Hematopoietic multipotent progenitor cell treated with erythropoietin and hydrocortisone succinate and interleukin-3 and kit ligand, for 8 days (in vitro differentiated cells): ENCODE results near the gene TBC1D5.
"Not testable (repeated sequence)": the region's sequence is repeated elsewhere in the genome, so short reads cannot be mapped to it uniquely, and the experiment has no call there.

Experiments
- DNase-seq: peaks from one replicate; pipeline ENCODE4 v3.0.0-alpha.2; 2015

TBC1D5 gene

DNA sequence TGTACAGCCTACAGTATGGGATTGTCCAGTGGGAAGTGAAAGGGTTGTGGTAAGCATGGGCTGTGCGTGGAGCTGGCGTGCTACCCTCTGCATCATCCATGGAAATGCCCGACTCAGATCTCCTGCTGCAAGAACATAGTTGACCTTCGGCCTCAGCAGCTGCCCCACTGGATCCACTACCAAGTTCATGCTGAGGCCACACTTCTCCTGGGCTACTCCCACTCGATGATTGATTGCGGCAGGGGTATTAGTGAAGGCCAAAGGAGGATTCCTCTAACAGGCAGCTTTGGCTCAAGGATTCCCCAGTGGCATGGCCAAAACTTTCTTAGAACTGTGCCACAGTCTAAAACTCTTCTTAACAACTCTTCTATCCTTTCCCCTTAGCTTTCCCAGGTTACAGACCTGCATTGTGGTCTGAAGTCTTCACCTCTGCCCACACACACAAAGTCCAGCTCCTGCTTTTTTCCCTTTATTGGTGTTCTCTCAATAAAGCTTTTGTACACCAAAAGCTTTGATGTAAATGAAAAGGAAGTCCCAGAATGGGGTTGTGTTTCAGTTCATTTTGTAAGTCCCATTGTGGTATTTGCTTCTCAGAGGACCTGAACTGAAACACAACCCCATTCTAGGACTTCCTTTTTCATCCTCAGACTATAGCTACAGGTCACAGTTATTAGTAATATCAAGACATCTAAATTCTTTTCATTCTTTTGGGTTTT is 4.9 kb upstream of the TBC1D5 start:
- DNase-seq = no peak

GRCh38 chr3:17745894-17746293 is 3.5 kb upstream of the TBC1D5 start:
- peak; percentile 41 for DNase-seq

DNA sequence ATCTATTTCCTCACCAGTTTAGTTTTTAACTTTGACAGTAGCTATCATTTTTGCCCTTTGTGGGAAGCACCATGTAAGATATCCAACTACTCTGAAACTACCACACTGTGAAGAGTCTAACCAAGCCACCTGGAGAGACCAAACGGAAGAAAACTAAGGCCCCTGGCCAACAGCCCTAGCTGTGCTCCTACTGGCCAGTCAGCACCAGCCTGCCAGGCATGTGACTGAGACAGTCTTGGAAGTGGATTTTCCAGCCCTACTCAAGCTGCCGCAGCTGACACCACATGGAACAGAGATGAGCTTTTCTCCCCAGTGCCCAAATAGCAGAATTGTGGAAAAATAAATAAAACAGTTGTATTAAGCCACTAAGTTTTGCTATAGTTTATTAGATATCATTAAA is 2.9 kb upstream of the TBC1D5 start:
- no peak for DNase-seq

- DNase-seq = no peak
These were observed 2.3 kb upstream of the TBC1D5 start for GRCh38 chr3:17744693-17745092.

- no peak for DNase-seq
These were observed 1.2 kb upstream of the TBC1D5 start for GRCh38 chr3:17743658-17743995.

GRCh38 chr3:17742880-17743657 is 638 bp upstream of the TBC1D5 start:
- DNase-seq = no peak

DNA sequence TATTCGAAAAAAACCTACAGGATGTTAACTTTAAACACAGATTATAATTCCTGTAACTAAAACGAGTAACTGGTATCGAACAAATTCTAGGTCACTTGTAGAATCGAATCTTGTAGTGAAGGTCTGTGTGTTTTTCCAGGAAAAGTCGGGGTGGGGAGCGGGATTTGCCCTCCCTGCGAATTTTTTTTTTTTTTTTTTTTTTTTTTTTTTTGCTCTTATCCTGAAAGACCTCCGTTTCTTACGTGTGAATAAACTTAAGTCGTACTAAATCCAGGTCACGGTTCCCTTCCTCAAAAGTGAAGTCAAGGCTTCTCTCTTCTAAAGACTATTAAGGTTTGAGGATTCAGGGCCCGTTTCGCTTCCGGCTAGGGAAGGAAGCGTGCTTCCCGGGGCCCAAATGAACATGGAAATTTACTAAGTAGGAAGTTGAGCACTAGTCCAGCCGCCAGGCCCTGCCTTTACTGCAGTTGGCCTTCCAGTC is 770 bp downstream of the TBC1D5 start:
- no peak for DNase-seq

DNA sequence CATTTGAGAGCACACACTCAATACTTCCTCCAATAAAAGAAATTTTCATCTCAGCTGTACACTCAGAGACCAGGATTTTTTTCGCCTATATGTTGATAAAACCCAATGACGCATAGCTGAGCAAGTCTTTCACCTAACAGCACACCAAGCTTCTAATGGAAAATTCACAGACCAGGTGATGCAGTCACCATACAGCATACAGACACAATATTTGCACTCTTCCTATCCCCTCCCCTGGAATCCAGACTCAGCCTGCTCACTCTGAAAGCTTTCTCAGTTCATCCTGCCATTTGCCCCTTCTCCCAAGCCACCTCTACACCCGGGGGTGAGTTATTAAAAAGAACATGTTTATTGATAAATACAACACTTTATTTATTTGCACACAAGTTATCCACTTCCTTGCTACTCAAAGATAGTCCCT is 1.7 kb downstream of the TBC1D5 start:
- DNase-seq = peak; percentile 72

- no peak for DNase-seq
These were observed 3.5 kb downstream of the TBC1D5 start for GRCh38 chr3:17738921-17739320.

- DNase-seq = no peak
These were observed 4.2 kb downstream of the TBC1D5 start for GRCh38 chr3:17738219-17738618.

- no peak for DNase-seq
These were observed 4.8 kb downstream of the TBC1D5 start for GRCh38 chr3:17737591-17737990.

- DNase-seq = not testable (repeated sequence)
These were observed 7.1 kb downstream of the TBC1D5 start for GRCh38 chr3:17735362-17735761.

- no peak for DNase-seq
These were observed 8.7 kb downstream of the TBC1D5 start for GRCh38 chr3:17733768-17734167.

DNA sequence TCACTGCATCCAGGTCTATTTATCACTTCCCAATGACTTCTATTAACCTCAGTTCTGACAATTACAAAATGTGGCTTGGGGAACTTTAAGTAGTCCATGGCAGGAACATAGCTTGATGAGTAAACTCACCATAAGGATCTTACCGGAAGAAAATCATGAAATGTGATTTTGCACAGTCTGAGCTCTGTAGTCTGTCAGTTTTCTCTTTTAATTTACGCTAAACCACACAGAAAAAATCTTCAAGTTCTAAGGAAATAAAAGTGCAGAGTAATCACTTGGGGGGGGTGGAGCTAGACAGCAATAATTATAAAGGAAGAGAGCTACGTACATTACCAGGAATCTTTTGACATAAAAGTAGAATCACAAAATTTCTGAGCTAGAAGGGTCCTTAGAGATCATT is 9.2 kb downstream of the TBC1D5 start:
- peak; percentile 43 for DNase-seq

- DNase-seq = peak; percentile 99
These were observed 12.0 kb downstream of the TBC1D5 start for GRCh38 chr3:17730318-17730967.

DNA sequence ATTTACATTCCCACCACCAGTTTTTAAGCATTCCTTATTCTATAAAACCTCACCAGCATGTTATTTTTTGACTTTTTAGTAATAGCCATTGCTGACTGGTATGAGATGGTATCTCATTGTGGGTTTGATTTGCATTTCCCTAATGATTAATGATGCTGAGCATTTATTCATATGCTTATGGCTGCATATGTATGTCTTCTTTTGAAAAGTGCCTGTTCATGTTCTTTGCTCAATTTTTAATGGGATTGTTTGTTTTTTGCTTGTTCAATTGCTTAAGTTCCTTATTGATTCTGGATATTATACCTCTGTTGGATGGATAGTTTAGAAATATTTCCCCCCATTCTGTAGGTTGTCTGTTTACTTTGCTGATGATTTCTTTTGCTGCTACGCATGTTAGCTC is 16.1 kb downstream of the TBC1D5 start:
- no peak for DNase-seq

DNA sequence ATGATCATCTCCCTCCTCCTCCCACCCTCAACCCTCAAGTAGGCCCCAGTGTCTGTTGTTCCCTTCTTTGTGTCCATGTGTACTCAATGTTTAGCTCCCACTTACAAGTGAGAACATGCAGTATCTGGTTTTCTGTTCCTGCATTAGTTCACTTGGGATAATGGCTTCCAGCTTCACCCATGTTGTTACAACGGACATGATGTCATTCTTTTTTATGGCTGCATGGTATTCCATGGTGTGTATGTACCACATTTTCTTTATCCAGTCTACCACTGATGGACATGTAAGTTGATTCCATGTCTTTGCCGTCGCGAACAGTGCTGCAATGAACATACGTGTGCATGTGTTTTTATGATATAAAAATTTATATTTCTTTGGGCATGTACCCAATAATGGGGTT is 16.6 kb downstream of the TBC1D5 start:
- DNase-seq = not testable (repeated sequence)

GRCh38 chr3:17724948-17725347 is 17.5 kb downstream of the TBC1D5 start:
- DNase-seq = no peak

GRCh38 chr3:17724122-17724521 is 18.3 kb downstream of the TBC1D5 start:
- no peak for DNase-seq

- no peak for DNase-seq
These were observed 25.0 kb downstream of the TBC1D5 start for GRCh38 chr3:17717411-17717810.

GRCh38 chr3:17714473-17714872 is 28.0 kb downstream of the TBC1D5 start:
- DNase-seq = no peak

DNA sequence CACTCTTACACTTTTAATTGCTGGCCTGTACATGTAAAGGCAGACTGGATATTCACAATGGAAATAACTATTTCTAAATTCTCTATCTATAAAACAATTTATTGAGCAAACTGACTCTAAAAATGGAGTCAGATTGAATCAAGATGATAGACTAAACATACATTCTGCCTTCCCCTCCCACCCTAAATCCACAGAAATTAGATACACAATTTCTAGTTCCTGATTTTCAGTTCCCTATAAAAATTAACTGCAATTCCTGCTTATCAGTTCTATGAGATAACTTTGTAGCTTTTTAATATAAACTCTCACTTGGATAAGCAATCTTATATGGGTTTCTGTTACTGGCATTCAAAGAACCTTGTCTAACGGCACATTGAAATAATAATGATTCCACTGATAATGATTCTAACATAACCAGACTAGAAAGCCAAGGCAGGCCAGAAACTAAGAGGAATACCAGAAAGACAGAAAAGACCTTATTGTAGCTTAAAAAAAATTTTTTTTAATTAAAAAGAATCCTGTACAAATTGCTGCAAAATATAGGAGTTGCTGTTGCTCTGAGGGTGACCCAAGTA is 33.1 kb downstream of the TBC1D5 start:
- DNase-seq = no peak

DNA sequence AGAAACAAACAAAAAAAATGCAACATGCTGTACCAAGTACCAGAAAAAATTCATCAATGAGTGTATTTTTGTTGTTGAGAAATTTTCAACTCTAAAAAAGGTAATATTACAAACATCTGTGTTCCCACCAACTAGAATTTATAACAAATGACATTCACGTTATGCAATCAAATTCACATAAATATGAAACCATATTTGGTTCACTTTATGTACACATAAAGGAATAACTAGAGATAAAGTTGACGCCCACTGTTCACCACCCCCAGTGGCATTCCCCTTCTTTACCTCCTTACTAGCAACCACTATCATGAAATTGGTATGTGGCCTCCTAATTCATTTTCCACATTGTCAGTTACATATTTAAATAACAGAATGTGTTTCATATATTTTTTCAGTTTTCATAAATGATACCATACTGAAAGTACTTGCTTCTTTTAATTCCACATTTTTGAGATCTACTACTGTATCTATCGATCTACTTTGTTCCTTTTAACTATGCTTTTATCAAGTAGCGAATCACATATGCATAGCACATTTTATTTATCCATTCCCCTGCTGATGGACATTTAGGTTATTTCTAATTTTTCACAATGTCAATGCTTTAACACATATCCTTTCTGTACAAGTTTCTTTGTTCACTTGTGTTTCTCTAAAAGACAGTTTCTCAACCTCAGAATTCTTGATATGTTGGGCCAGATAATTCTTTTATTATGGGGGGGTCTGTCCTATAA is 34.5 kb downstream of the TBC1D5 start:
- no peak for DNase-seq
